Ovary (tissue), 3 donors: ENCODE results near the gene ILF3.

Experiments
- CTCF ChIP-seq, 3 donors: fragments of 450-650 bp in 2 of 3; fragments of 200-600 bp in 1 of 3; IDR thresholded peaks; one replicate each; pipeline versions ENCODE4 v1.5.1 to v1.8.0; 2016 to 2022; ENCODE audit warnings: antibody characterized with exemption in 3 of 3, mild to moderate bottlenecking in 1 of 3
- EP300 ChIP-seq: sonication (generic); formaldehyde crosslinking; IDR thresholded peaks from one replicate; pipeline ENCODE4 v1.6.1; 2017; ENCODE audit warnings: antibody characterized with exemption
- POLR2A ChIP-seq: fragments of 450-650 bp; IDR thresholded peaks from one replicate; pipeline ENCODE4 v1.6.1; 2017; ENCODE audit warnings: antibody characterized with exemption, mild to moderate bottlenecking, moderate library complexity
- donor health status: DM: no; HTN: no; CAD: no.

- TF ChIP-seq CTCF (IDR thresholded peaks at IDR 0.05) (no peak), POLR2A (no peak), EP300 (no peak)
Measured at GRCh38 chr19:10691883-10692282, 37.7 kb downstream of the ILF3 start.
